NOMO-1 (cell line): Measurements from ENCODE around the gene TNFRSF18.
"Not testable (repeated sequence)": the region's sequence is repeated elsewhere in the genome, so short reads cannot be mapped to it uniquely, and the experiment has no call there.

Experiments
- DNase-seq, 2 experiments: peaks; one replicate each; lab custom pipeline; 2025; ENCODE audit not compliant: unreplicated experiment in 2 of 2; lab: John Stamatoyannopoulos, UW

TNFRSF18 gene

GRCh38 chr1:1206376-1206965, at the start of gene TNFRSF18:
TNFRSF18 (minus strand) TSS chr1:1206592; CDS start chr1:1206571, 21 bp downstream.
- DNase-seq = no peak

GRCh38 chr1:1255611-1256010, 49.2 kb upstream of the TNFRSF18 start:
- no peak for DNase-seq

- no peak for DNase-seq
Measured at GRCh38 chr1:1255078-1255477, 48.7 kb upstream of the TNFRSF18 start.

GRCh38 chr1:1254667-1254998, 48.2 kb upstream of the TNFRSF18 start:
- DNase-seq = no peak

- DNase-seq = no peak
Measured at GRCh38 chr1:1253972-1254666, 47.7 kb upstream of the TNFRSF18 start.

GRCh38 chr1:1253314-1253713, 46.9 kb upstream of the TNFRSF18 start:
- no peak for DNase-seq

- DNase-seq = no peak
Measured at GRCh38 chr1:1250786-1251284, 44.4 kb upstream of the TNFRSF18 start.

- not testable (repeated sequence) for DNase-seq
Measured at GRCh38 chr1:1248009-1248913, 41.9 kb upstream of the TNFRSF18 start.

GRCh38 chr1:1247341-1247913, 41.0 kb upstream of the TNFRSF18 start:
- no peak for DNase-seq

GRCh38 chr1:1246577-1247340, 40.4 kb upstream of the TNFRSF18 start, which contains the start of gene C1QTNF12:
C1QTNF12 (minus strand) TSS chr1:1246722; CDS start chr1:1246690, 32 bp downstream.
- no peak for DNase-seq

- no peak for DNase-seq
Measured at GRCh38 chr1:1245817-1246576, 39.6 kb upstream of the TNFRSF18 start.

GRCh38 chr1:1245178-1245816, 38.9 kb upstream of the TNFRSF18 start:
- no peak for DNase-seq

GRCh38 chr1:1244192-1244811, 37.9 kb upstream of the TNFRSF18 start:
- no peak for DNase-seq

- no peak for DNase-seq
Measured at GRCh38 chr1:1243807-1244191, 37.4 kb upstream of the TNFRSF18 start.

- DNase-seq = no peak
Measured at GRCh38 chr1:1243266-1243660, 36.9 kb upstream of the TNFRSF18 start.

- no peak for DNase-seq
Measured at GRCh38 chr1:1242461-1243265, 36.3 kb upstream of the TNFRSF18 start.

GRCh38 chr1:1241588-1242219, 35.3 kb upstream of the TNFRSF18 start:
- DNase-seq = no peak
